ENCODE measurements around the gene USP25.

Gene USP25

GRCh38 chr21:15686506-15686905, 43.3 kb upstream of the USP25 start:
- no peak overlapping the region for H2BK5ac ChIP-seq (ENCODE audit: low read depth, low read length, poor library complexity)
- DNase-seq = no peak
- H3K18ac ChIP-seq (ENCODE audit: low read length) = no peak overlapping the region
- no peak overlapping the region for H3K4me2 ChIP-seq (ENCODE audit: low read length)
- H3K9me3 ChIP-seq (ENCODE audit: insufficient read depth, low read depth, low read length) = no peaks in the 10 kb centered on the region
- H3K27me3 ChIP-seq (ENCODE audit: insufficient read depth, low read length) = no peaks in the 10 kb centered on the region
- H2BK120ac ChIP-seq (ENCODE audit: insufficient read depth, low read length, poor library complexity) = no peak overlapping the region
- no peak overlapping the region for H3K14ac ChIP-seq (ENCODE audit: low read length)
- no peak overlapping the region for H4K12ac ChIP-seq (ENCODE audit: low read depth, low read length)
- no peaks in the 10 kb centered on the region for H3K79me1 ChIP-seq (ENCODE audit: low read length)
- H3K79me2 ChIP-seq (ENCODE audit: control insufficient read depth, insufficient read depth, low read length, poor library complexity) = no peaks in the 10 kb centered on the region
- H2AFZ ChIP-seq (ENCODE audit: insufficient read depth, low read length, poor library complexity) = no peak overlapping the region
- no peak overlapping the region for H4K91ac ChIP-seq (ENCODE audit: low read depth, low read length)
- no peak overlapping the region for H2BK12ac ChIP-seq (ENCODE audit: low read length)
- H2AK5ac ChIP-seq (ENCODE audit: low read length) = no peak overlapping the region
- no peaks in the 10 kb centered on the region for H3K36me3 ChIP-seq (ENCODE audit: control insufficient read depth in 1 of 2, insufficient read depth in 2 of 2, low read length in 2 of 2)
- no peak overlapping the region for H3K4ac ChIP-seq (ENCODE audit: low read depth, low read length)
- no peak overlapping the region for H3K4me3 ChIP-seq (ENCODE audit: low read depth, low read length)
- WGBS (ENCODE audit: extremely low coverage, insufficient coverage, insufficient read length) = no CpG with 5 or more reads among the region's 1 CpG
- no peak overlapping the region for H4K8ac ChIP-seq (ENCODE audit: low read depth, low read length)
- no peaks in the 10 kb centered on the region for H3K4me1 ChIP-seq (ENCODE audit: control insufficient read depth in 1 of 2, insufficient read depth in 2 of 2, low read length in 2 of 2)
- no peak overlapping the region for H3K9ac ChIP-seq (ENCODE audit: low read length)
- H3K23ac ChIP-seq (ENCODE audit: low read length) = no peak overlapping the region
- H3K27ac ChIP-seq (ENCODE audit: low read depth, low read length) = no peak overlapping the region

GRCh38 chr21:15687208-15687607, 42.6 kb upstream of the USP25 start:
- H3K27ac ChIP-seq (ENCODE audit: low read depth, low read length) = no peak overlapping the region
- no peak overlapping the region for H3K18ac ChIP-seq (ENCODE audit: low read length)
- H2BK12ac ChIP-seq (ENCODE audit: low read length) = no peak overlapping the region
- no peak overlapping the region for H2AK5ac ChIP-seq (ENCODE audit: low read length)
- H3K79me1 ChIP-seq (ENCODE audit: low read length) = no peaks in the 10 kb centered on the region
- no peaks in the 10 kb centered on the region for H3K36me3 ChIP-seq (ENCODE audit: control insufficient read depth in 1 of 2, insufficient read depth in 2 of 2, low read length in 2 of 2)
- H3K27me3 ChIP-seq (ENCODE audit: insufficient read depth, low read length) = no peaks in the 10 kb centered on the region
- no peaks in the 10 kb centered on the region for H3K9me3 ChIP-seq (ENCODE audit: insufficient read depth, low read depth, low read length)
- H2AFZ ChIP-seq (ENCODE audit: insufficient read depth, low read length, poor library complexity) = no peak overlapping the region
- DNase-seq = peak; percentile 72 to 76
- no peak overlapping the region for H3K14ac ChIP-seq (ENCODE audit: low read length)
- H3K4me1 ChIP-seq (ENCODE audit: control insufficient read depth in 1 of 2, insufficient read depth in 2 of 2, low read length in 2 of 2) = peaks cover 0 to under 1% of the 10 kb centered on the region in 2 experiments
- H4K91ac ChIP-seq (ENCODE audit: low read depth, low read length) = no peak overlapping the region
- no peak overlapping the region for H3K4ac ChIP-seq (ENCODE audit: low read depth, low read length)
- no peak overlapping the region for H3K9ac ChIP-seq (ENCODE audit: low read length)
- no peak overlapping the region for H3K4me3 ChIP-seq (ENCODE audit: low read depth, low read length)
- no CpG with 5 or more reads among the region's 3 CpGs for WGBS (ENCODE audit: extremely low coverage, insufficient coverage, insufficient read length)
- no peak overlapping the region for H4K8ac ChIP-seq (ENCODE audit: low read depth, low read length)
- H2BK5ac ChIP-seq (ENCODE audit: low read depth, low read length, poor library complexity) = no peak overlapping the region
- H3K79me2 ChIP-seq (ENCODE audit: control insufficient read depth, insufficient read depth, low read length, poor library complexity) = no peaks in the 10 kb centered on the region
- H3K4me2 ChIP-seq (ENCODE audit: low read length) = no peak overlapping the region
- H4K12ac ChIP-seq (ENCODE audit: low read depth, low read length) = no peak overlapping the region
- no peak overlapping the region for H2BK120ac ChIP-seq (ENCODE audit: insufficient read depth, low read length, poor library complexity)
- H3K23ac ChIP-seq (ENCODE audit: low read length) = no peak overlapping the region

- DNase-seq = no peak
- Histone ChIP-seq H3K14ac (ENCODE audit: low read length) (no peak overlapping the region), H4K12ac (ENCODE audit: low read depth, low read length) (no peak overlapping the region), H3K9me3 (ENCODE audit: insufficient read depth, low read depth, low read length) (no peaks in the 10 kb centered on the region), H4K8ac (ENCODE audit: low read depth, low read length) (no peak overlapping the region), H4K91ac (ENCODE audit: low read depth, low read length) (no peak overlapping the region), H3K27ac (ENCODE audit: low read depth, low read length) (no peak overlapping the region), H3K27me3 (ENCODE audit: insufficient read depth, low read length) (no peaks in the 10 kb centered on the region), H3K18ac (ENCODE audit: low read length) (no peak overlapping the region), H3K9ac (ENCODE audit: low read length) (no peak overlapping the region), H3K4me2 (ENCODE audit: low read length) (no peak overlapping the region), H3K79me2 (ENCODE audit: control insufficient read depth, insufficient read depth, low read length, poor library complexity) (no peaks in the 10 kb centered on the region), H3K79me1 (ENCODE audit: low read length) (no peaks in the 10 kb centered on the region), H3K4me3 (ENCODE audit: low read depth, low read length) (no peak overlapping the region), H3K36me3 (ENCODE audit: control insufficient read depth in 1 of 2, insufficient read depth in 2 of 2, low read length in 2 of 2) (no peaks in the 10 kb centered on the region), H3K4me1 (ENCODE audit: control insufficient read depth in 1 of 2, insufficient read depth in 2 of 2, low read length in 2 of 2) (peaks cover 0 to 3% of the 10 kb centered on the region in 2 experiments), H3K4ac (ENCODE audit: low read depth, low read length) (no peak overlapping the region), H2AFZ (ENCODE audit: insufficient read depth, low read length, poor library complexity) (no peak overlapping the region), H2BK5ac (ENCODE audit: low read depth, low read length, poor library complexity) (no peak overlapping the region), H2BK120ac (ENCODE audit: insufficient read depth, low read length, poor library complexity) (no peak overlapping the region), H2AK5ac (ENCODE audit: low read length) (no peak overlapping the region), H3K23ac (ENCODE audit: low read length) (no peak overlapping the region), H2BK12ac (ENCODE audit: low read length) (no peak overlapping the region)
- no CpG with 5 or more reads among the region's 3 CpGs for WGBS (ENCODE audit: extremely low coverage, insufficient coverage, insufficient read length)
These were observed 41.8 kb upstream of the USP25 start for GRCh38 chr21:15688016-15688415.

GRCh38 chr21:15688809-15689208, 41.0 kb upstream of the USP25 start:
- Histone ChIP-seq H2BK5ac (ENCODE audit: low read depth, low read length, poor library complexity) (no peak overlapping the region), H3K4me3 (ENCODE audit: low read depth, low read length) (no peak overlapping the region), H2BK120ac (ENCODE audit: insufficient read depth, low read length, poor library complexity) (no peak overlapping the region), H4K8ac (ENCODE audit: low read depth, low read length) (no peak overlapping the region), H2AK5ac (ENCODE audit: low read length) (no peak overlapping the region), H3K27me3 (ENCODE audit: insufficient read depth, low read length) (no peaks in the 10 kb centered on the region), H3K4me2 (ENCODE audit: low read length) (no peak overlapping the region), H3K9ac (ENCODE audit: low read length) (no peak overlapping the region), H3K79me1 (ENCODE audit: low read length) (no peaks in the 10 kb centered on the region), H3K4ac (ENCODE audit: low read depth, low read length) (no peak overlapping the region), H3K4me1 (ENCODE audit: control insufficient read depth in 1 of 2, insufficient read depth in 2 of 2, low read length in 2 of 2) (peaks cover 0 to 3% of the 10 kb centered on the region in 2 experiments), H4K91ac (ENCODE audit: low read depth, low read length) (no peak overlapping the region), H3K36me3 (ENCODE audit: control insufficient read depth in 1 of 2, insufficient read depth in 2 of 2, low read length in 2 of 2) (no peaks in the 10 kb centered on the region), H3K23ac (ENCODE audit: low read length) (no peak overlapping the region), H3K27ac (ENCODE audit: low read depth, low read length) (no peak overlapping the region), H2BK12ac (ENCODE audit: low read length) (no peak overlapping the region), H3K9me3 (ENCODE audit: insufficient read depth, low read depth, low read length) (no peaks in the 10 kb centered on the region), H3K79me2 (ENCODE audit: control insufficient read depth, insufficient read depth, low read length, poor library complexity) (no peaks in the 10 kb centered on the region), H2AFZ (ENCODE audit: insufficient read depth, low read length, poor library complexity) (no peak overlapping the region), H3K14ac (ENCODE audit: low read length) (no peak overlapping the region), H3K18ac (ENCODE audit: low read length) (no peak overlapping the region), H4K12ac (ENCODE audit: low read depth, low read length) (no peak overlapping the region)
- no CpG with 5 or more reads among the region's 2 CpGs for WGBS (ENCODE audit: extremely low coverage, insufficient coverage, insufficient read length)
- DNase-seq = peak in 1 of 2 donors; percentile 8

Measured in trophoblast cell (in vitro differentiated cells and primary cell).